ENCODE measurements around the gene NEGR1.

Gene NEGR1

GRCh38 chr1:71640116-71640515 is 642.2 kb downstream of the NEGR1 start:
- TF ChIP-seq CTCF (conservative IDR thresholded peaks at IDR 0.05; ENCODE audit: low read depth, low read length): no peak
- DNase-seq (ENCODE audit: low read depth): no peak
- H3K4me3 ChIP-seq (ENCODE audit: low read depth, low read length): no peak overlapping the region

GRCh38 chr1:71638081-71638766 is 644.1 kb downstream of the NEGR1 start:
- TF ChIP-seq CTCF (conservative IDR thresholded peaks at IDR 0.05; ENCODE audit: low read depth, low read length): no peak
- no peak overlapping the region for H3K4me3 ChIP-seq (ENCODE audit: low read depth, low read length)
- peak; percentile 7 for DNase-seq (ENCODE audit: low read depth)

GRCh38 chr1:71635568-71635967 is 646.8 kb downstream of the NEGR1 start:
- no peak overlapping the region for H3K4me3 ChIP-seq (ENCODE audit: low read depth, low read length)
- no peak for TF ChIP-seq CTCF (conservative IDR thresholded peaks at IDR 0.05; ENCODE audit: low read depth, low read length)
- no peak for DNase-seq (ENCODE audit: low read depth)

- no peak for DNase-seq (ENCODE audit: low read depth)
- H3K4me3 ChIP-seq (ENCODE audit: low read depth, low read length): no peak overlapping the region
- no peak for TF ChIP-seq CTCF (conservative IDR thresholded peaks at IDR 0.05; ENCODE audit: low read depth, low read length)
These were observed 648.2 kb downstream of the NEGR1 start for GRCh38 chr1:71634159-71634558.

GRCh38 chr1:71630073-71630472 is 652.3 kb downstream of the NEGR1 start:
- TF ChIP-seq CTCF (conservative IDR thresholded peaks at IDR 0.05; ENCODE audit: low read depth, low read length): no peak
- no peak for DNase-seq (ENCODE audit: low read depth)
- H3K4me3 ChIP-seq (ENCODE audit: low read depth, low read length): no peak overlapping the region

GRCh38 chr1:71625004-71625403 is 657.3 kb downstream of the NEGR1 start:
- no peak for TF ChIP-seq CTCF (conservative IDR thresholded peaks at IDR 0.05; ENCODE audit: low read depth, low read length)
- H3K4me3 ChIP-seq (ENCODE audit: low read depth, low read length): no peak overlapping the region

GRCh38 chr1:71623888-71624287 is 658.5 kb downstream of the NEGR1 start:
- no peak for TF ChIP-seq CTCF (conservative IDR thresholded peaks at IDR 0.05; ENCODE audit: low read depth, low read length)
- DNase-seq (ENCODE audit: low read depth): no peak
- no peak overlapping the region for H3K4me3 ChIP-seq (ENCODE audit: low read depth, low read length)

More at GRCh38 chr1:71625004-71625403, 657.3 kb downstream of the NEGR1 start:
- no peak for DNase-seq (ENCODE audit: low read depth)

Data from choroid plexus epithelial cell (primary cell).